Ecto neural progenitor cell (in vitro differentiated cells): ENCODE measurements around the gene METRN.

ENCODE experiments used
- DNase-seq: peaks from one replicate; pipeline ENCODE4 v3.0.0-alpha.2; 2018; ENCODE audit warnings: low spot score

Gene METRN

DNA sequence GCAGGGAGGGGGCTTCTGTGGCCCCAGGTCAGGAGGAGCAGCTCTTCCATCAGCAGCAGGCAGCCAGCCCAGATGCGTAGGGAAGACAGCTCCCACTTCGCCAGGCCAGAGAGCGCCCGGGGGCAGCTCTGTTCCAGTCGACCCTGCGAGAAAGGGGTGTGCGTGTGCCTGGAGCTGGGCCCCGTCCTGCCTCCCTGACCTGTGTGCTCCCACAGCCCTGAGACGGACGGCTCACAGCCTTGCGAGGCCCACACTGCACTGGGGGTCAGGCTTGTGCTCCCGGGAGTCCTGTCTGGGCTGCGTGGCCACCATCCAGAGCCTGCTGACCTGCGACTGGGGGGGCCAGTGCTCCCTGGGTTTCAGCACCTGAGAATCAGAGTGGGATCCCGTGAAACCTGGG, 45.1 kb downstream of the METRN start:
- no peak for DNase-seq

DNA sequence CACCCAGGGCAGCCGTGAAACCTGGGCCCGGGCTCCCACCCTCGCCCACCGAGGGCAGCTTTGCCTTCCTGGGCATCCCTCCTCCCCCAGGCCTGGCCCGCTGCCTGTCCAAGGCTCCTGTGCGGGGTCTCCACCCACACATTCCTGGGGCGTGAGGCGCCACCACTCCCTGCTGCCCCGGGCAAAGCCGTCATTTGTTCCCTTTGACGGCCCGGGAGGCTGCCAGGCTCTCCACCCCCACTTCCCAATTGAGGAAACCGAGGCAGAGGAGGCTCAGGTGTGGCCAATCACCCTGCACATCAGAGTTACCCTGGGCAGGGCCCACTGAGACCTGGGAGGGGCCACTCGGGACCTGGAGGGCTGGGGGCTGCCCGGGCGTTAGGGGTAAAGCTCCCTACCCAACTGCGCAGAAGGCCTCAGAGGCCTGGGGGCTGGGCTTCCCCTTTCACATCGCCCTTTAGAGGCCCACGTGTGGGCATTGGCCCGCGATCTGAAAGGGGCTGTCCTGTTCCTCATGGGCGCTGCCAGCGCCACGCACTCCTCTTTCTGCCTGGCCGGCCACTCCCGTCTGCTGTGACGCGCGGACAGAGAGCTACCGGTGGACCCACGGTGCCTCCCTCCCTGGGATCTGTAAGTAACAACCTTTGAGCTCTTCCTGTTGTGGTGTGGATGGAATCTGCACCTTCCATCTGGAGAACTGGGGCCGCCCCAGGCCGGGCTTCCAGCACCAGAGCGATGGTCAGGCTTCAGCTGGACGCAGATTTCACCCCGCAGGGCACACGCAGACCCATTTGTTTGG, 45.8 kb downstream of the METRN start, which contains the start of gene MSLN:
Gene MSLN (plus strand): TSS at position 190 of the 799 bp plus-strand sequence. CDS start 1,947 bp downstream, outside the sequence.
- no peak for DNase-seq

DNA sequence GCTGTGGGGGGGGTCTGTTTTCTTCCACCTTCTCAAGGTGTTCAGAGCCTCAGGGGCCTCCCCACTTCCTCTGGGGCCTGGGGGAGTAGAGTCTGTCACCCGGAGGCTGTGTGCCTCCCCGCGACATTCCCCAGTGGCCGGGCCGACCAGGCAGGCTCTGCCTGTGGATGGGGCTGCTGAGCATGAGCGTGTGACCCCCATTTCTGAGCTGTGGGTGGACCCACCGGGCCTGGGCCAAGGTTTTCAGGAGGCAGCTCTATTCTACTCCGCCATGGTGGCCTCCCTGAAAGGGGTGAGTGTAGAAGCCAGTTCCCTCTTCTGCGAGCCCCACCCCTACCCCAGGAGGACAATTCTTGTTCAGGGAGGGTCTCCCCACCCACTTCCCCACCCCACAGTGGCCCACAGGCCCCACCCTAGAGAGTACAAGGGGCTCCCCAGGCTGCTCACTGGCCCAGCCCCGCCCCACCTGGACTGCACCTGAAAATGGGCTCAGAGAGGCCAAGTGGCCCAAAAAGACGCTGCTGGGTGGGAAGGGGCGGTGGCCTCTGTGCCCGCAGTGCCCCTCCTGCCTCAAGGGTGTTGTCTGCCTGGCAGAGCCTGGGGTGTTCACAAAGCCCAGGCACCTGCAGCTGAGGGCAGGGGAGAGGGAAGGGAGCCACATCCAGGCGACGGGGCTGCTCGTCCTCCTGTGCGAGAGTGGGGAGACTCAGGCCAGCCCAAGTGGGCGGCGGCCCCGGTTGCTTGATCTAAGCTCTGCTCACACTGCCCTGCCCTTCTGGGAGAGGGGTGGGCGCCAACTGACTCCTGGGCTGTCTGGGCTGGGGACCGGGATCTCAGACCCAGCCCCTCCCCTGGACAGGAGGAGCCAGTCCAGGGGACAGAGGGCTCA, 47.0 kb downstream of the METRN start:
- no peak for DNase-seq

DNA sequence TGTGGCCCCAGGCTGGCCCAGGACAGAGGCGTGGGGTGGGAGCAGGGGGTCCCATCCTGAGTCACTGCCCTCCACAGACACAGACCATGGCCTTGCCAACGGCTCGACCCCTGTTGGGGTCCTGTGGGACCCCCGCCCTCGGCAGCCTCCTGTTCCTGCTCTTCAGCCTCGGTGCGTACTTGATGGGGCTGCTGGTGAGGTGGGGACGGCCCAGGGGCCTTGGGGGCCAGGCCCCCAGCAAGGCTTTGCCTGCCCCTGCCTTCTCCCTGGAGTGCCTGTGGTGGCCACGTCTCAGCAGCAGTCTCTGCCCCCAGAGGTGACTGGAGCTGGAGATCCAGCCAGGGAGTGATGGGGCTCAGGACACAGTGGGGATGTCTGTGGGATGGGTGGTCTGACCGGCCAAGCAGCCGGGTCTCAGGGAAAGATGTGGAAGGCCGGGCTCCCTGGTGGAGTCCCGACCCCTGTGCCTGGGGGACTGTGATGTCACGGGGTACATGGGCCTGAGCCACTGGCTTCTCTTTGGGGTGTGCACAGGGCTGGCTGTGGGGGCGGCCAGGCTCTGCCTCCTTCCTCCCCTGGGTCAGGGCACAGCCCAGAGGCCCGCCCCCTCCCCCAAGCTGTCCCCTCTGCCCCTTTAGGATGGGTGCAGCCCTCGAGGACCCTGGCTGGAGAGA, 47.8 kb downstream of the METRN start:
- DNase-seq: no peak

DNA sequence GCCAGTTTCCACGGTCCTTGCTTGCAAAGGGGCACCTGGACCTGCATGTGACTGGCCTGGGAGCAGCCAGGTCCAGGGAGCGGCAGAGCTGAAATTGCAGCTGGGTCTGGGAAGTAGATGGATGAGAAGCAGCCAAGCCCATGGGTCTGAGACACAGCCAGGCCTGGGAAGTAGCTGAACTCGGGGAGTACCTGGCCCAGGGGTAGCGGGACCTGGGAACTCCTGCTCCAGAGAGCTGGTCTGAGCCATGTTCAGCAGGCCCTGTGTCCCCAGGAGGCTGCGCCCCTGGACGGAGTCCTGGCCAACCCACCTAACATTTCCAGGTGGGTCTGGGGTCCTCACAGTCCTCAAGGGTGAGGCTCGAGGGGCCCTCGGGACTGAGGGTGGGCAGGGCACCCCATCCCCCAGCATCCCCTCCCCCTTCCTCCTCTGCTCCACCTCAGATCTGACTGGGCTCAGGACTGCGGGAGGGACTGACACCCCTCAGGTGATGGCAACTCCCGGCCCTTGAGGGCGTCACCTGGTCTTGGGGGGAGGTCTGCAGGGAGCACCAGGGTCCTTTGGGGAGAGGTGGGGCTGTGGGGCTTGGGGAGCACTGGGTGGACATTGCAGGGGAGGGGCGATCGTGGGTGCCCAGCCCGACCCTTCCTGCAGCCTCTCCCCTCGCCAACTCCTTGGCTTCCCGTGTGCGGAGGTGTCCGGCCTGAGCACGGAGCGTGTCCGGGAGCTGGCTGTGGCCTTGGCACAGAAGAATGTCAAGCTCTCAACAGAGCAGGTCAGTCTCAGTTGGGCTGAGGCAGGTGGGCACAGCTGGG, 48.7 kb downstream of the METRN start:
- DNase-seq: no peak

DNA sequence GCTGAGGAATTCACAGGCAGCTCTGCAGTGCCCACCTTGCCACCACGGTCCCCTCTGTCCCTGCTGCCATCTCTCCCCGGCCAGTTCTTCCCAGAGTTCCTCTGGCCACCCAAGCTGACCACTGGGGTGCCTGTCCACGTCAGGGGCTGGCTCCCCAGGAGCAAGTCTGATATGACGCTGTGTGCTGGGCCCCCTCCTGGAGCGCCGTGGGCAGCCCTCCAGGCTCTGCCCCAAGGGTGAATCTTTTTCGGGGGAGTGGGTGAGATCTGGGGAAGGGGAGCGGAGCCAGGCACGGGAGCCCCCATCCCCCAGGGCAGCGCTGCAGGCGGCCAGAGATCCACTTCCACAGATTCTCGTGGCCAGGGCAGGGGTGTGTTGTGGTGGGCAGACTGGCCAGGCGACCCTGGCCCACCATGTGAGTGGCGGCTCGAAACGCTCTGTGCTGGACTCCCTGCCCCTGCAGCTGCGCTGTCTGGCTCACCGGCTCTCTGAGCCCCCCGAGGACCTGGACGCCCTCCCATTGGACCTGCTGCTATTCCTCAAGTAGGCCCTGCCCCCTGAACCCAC, 49.3 kb downstream of the METRN start:
- no peak for DNase-seq

DNA sequence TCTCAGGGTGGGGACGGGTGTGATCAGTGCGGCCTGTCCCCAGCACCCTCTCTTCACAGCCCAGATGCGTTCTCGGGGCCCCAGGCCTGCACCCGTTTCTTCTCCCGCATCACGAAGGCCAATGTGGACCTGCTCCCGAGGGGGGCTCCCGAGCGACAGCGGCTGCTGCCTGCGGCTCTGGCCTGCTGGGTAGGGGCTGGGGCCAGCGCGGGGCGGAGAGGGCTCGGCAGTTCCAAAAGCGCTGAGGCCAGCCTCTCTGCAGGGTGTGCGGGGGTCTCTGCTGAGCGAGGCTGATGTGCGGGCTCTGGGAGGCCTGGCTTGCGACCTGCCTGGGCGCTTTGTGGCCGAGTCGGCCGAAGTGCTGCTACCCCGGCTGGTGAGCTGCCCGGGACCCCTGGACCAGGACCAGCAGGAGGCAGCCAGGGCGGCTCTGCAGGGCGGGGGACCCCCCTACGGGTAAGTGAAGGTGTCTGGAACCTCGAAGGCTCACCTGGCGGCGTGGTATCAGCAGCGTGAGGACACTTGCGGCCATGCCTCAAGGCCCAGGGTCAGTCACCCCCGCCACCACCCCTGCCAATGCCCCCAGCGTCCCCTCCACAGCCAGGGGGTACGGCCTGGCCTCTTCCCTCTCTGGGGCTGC, 50.0 kb downstream of the METRN start:
- no peak for DNase-seq

DNA sequence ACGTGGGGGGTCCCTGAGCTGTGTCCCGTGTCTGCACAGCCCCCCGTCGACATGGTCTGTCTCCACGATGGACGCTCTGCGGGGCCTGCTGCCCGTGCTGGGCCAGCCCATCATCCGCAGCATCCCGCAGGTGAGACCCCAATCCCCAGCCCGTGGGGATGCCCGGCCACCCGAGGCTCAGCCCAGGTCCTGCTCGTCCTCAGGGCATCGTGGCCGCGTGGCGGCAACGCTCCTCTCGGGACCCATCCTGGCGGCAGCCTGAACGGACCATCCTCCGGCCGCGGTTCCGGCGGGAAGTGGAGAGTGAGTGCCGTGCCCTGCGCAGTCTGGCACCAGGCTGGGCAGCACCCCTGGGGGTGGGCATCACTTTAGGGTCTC, 50.6 kb downstream of the METRN start:
- DNase-seq: no peak

DNA sequence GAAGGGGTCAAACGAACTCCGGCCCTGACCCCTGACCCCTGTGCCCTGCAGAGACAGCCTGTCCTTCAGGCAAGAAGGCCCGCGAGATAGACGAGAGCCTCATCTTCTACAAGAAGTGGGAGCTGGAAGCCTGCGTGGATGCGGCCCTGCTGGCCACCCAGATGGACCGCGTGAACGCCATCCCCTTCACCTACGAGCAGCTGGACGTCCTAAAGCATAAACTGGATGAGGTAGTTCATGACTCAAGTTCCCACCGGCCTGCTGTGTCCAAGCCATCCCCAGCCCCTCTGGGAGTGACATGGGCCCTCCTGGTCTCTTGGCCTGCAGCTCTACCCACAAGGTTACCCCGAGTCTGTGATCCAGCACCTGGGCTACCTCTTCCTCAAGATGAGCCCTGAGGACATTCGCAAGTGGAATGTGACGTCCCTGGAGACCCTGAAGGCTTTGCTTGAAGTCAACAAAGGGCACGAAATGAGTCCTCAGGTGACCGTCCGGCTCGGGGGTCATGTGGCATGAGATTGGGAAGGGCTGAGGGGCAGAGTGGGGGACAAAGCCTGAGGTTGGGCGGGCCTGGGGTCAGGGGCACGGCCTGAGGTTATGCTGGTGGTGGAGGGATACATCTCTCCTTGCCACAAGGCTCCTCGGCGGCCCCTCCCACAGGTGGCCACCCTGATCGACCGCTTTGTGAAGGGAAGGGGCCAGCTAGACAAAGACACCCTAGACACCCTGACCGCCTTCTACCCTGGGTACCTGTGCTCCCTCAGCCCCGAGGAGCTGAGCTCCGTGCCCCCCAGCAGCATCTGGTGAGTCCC, 51.3 kb downstream of the METRN start:
- no peak for DNase-seq

DNA sequence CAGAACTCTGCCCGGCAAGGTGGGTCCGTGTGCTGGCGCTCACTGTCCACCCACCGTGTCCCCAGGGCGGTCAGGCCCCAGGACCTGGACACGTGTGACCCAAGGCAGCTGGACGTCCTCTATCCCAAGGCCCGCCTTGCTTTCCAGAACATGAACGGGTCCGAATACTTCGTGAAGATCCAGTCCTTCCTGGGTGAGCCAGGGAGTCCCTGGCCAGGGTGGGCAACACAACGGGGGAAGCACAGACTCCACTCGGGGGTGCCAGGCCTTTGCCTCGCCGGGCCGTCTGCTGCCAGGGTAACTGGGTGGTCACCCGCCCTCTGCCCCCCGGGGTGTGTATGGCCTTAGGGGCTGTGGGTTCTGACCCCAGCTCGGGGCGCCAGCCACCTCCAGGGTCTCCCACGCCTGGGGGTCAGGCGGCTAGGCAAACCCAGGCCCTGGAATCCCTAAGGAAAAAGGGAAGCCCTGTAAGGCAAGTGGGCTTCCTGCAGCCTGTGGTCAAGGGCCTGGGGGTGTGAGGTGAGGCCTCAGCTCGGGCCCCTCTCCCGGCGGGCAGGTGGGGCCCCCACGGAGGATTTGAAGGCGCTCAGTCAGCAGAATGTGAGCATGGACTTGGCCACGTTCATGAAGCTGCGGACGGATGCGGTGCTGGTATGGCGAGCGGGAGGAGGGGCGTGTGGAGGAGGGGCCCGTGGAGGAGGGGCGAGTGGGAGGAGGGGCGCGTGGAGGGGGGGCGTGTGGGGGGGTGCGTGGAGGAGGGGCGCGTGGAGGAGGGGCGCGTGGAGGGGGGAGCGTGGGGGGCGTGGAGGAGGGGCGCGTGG, 52.1 kb downstream of the METRN start:
- DNase-seq: no peak

DNA sequence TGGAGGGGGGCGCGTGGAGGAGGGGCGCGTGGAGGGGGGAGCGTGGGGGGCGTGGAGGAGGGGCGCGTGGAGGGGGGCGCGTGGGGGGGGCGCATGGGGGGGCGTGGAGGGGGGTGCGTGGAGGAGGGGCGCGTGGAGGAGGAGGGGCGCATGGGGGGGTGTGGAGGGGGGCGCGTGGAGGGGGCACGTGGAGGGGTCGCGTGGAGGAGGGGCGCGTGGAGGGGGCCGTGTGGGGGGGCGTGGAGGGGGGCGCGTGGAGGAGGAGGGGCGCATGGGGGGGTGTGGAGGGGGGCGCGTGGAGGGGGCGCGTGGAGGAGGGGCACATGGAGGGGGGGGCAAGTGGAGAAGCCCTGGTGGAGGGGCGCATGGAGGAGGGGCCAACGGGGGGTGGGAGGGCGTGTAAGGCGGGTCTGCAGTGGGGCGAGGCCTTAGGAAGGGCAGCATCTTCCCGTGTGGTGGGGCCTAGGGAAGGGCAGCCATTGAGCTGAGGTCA, 52.9 kb downstream of the METRN start:
- DNase-seq: no peak

DNA sequence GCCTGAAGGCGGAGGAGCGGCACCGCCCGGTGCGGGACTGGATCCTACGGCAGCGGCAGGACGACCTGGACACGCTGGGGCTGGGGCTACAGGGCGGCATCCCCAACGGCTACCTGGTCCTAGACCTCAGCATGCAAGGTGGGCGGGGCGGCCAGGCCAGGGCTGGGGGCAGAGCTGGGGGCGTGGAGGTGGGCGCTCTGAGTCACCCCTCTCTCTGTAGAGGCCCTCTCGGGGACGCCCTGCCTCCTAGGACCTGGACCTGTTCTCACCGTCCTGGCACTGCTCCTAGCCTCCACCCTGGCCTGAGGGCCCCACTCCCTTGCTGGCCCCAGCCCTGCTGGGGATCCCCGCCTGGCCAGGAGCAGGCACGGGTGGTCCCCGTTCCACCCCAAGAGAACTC, 53.5 kb downstream of the METRN start:
- DNase-seq: no peak
